Gastroesophageal sphincter (tissue), 3 donors: ENCODE data around the gene R3HDM2.

Experiments used
- POLR2A ChIP-seq, 2 donors: fragments of 450-650 bp; IDR thresholded peaks; one replicate each; pipeline ENCODE4 v1.6.1; 2017; ENCODE audit warnings: antibody characterized with exemption in 2 of 2, mild to moderate bottlenecking in 2 of 2, moderate library complexity in 1 of 2
- POLR2AphosphoS5 ChIP-seq: sonication (generic); formaldehyde crosslinking; IDR thresholded peaks from one replicate; pipeline ENCODE4 v1.6.1; 2017; ENCODE audit warnings: antibody characterized with exemption
- TF ChIP-seq, protein P1 (sequence below), 4 experiments: fragments of 200-600 bp in 2 of 4; fragments of 450-650 bp in 2 of 4; sonication (generic) in 1 of 4; IDR thresholded peaks; one replicate each; pipeline ENCODE4 v1.5.1; 2017 to 2019; ENCODE audit warnings: antibody characterized with exemption in 4 of 4, mild to moderate bottlenecking in 2 of 4, moderate library complexity in 2 of 4

DNA sequence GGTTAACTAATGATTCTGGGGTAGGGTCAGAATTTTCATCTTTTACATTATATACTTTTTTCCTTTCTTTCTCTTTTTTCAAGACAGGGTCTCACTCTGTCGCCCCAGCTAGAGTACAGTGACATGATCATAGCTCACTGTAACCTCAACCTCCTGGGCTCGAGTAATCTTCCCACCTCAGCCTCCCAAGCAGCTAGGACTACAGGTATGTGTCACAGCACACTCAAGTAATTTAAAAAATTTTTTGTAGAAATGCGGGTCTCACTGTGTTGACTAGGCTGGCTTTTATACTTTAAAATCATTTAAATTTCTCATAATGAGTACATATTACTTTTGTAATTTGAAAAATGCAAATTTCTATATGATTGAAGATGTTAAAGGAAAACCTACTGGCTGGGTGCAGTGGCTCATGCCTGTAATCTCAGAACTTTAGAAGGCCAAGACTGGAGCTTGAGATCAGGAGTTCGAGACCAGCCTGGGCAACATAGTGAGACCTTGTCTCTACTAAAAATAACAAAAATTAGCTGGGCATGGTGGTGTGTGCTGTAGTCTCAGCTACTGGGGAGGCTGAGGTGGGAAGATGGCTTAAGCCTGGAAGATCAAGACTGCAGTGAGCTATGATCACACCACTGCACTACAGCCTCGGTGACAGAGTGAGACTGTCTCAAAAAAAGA lies 25.7 kb downstream of the R3HDM2 start:
- TF ChIP-seq, protein P1, sequence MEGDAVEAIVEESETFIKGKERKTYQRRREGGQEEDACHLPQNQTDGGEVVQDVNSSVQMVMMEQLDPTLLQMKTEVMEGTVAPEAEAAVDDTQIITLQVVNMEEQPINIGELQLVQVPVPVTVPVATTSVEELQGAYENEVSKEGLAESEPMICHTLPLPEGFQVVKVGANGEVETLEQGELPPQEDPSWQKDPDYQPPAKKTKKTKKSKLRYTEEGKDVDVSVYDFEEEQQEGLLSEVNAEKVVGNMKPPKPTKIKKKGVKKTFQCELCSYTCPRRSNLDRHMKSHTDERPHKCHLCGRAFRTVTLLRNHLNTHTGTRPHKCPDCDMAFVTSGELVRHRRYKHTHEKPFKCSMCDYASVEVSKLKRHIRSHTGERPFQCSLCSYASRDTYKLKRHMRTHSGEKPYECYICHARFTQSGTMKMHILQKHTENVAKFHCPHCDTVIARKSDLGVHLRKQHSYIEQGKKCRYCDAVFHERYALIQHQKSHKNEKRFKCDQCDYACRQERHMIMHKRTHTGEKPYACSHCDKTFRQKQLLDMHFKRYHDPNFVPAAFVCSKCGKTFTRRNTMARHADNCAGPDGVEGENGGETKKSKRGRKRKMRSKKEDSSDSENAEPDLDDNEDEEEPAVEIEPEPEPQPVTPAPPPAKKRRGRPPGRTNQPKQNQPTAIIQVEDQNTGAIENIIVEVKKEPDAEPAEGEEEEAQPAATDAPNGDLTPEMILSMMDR (IDR thresholded peaks at IDR 0.05) = no peak
- no peak for TF ChIP-seq POLR2A (IDR thresholded peaks at IDR 0.05)
- no peak for TF ChIP-seq POLR2AphosphoS5
